Adipose tissue (tissue), 3 donors: ENCODE data around the gene RNF227. TPM values are rescaled to one million over a fixed set of nuclear protein-coding genes. Genes with fewer than 3 reads are reported as not detected.
"Not testable (repeated sequence)": the region's sequence is repeated elsewhere in the genome, so short reads cannot be mapped to it uniquely, and the experiment has no call there.

Source experiments
- H3K27ac ChIP-seq: one replicate; pipeline ENCODE4 v1.5.1; 2013; ENCODE audit warnings: low read depth, low read length
- WGBS, 3 donors: extraction: QIAGEN DNeasy Blood & Tissue Kit; methylation state at CpG; one replicate each; pipeline ENCODE4 v1.1.7; 2013; 5-methylcytosine and 5-hydroxymethylcytosine counted together
- polyA plus RNA-seq, 3 donors: library from polyadenylated mRNA; stranded (reverse); fragments of 200-250 nt; gene quantifications; one replicate each; pipeline ENCODE4 v1.2.3, GENCODE V29; 2013
- donor health status: healthy with polysubstance abuse.
- donor health status: Bipolar disorder and iron deficiency.
- donor health status: healthy.

The RNF227 gene
- polyA plus RNA-seq, 3 donors: 1.9 to 2.2 (median 2.0) TPM

GRCh38 chr17:7880076-7880868 is 35.8 kb downstream of the RNF227 start:
- H3K27ac ChIP-seq: no peak overlapping the region
- 49 to 85% (median 78%) methylated on average over 3 of the region's 3 CpGs for WGBS, 3 donors

GRCh38 chr17:7878234-7878633 is 37.9 kb downstream of the RNF227 start:
- no peak overlapping the region for H3K27ac ChIP-seq
- WGBS, 3 donors: 79 to 94% (median 92%) methylated on average over 7 of the region's 7 CpGs

GRCh38 chr17:7875804-7876370 is 40.2 kb downstream of the RNF227 start:
- no peak overlapping the region for H3K27ac ChIP-seq
- WGBS, 3 donors: 74 to 85% (median 78%) methylated on average over 2 of the region's 2 CpGs

- WGBS, 3 donors: 76 to 79% (median 77%) methylated on average over 4 of the region's 4 CpGs
- H3K27ac ChIP-seq: no peak overlapping the region
Measured at GRCh38 chr17:7873051-7873450, 43.0 kb downstream of the RNF227 start.

- WGBS, 3 donors: 45 to 65% (median 61%) methylated on average over 5 of the region's 5 CpGs
- no peak overlapping the region for H3K27ac ChIP-seq
Measured at GRCh38 chr17:7867881-7868329, 48.2 kb downstream of the RNF227 start.

- H3K27ac ChIP-seq: no peak overlapping the region
- WGBS, 3 donors: 89 to 95% (median 92%) methylated on average over 5 of the region's 5 CpGs
Measured at GRCh38 chr17:7864995-7865650, 51.0 kb downstream of the RNF227 start.

GRCh38 chr17:7864384-7864783 is 51.7 kb downstream of the RNF227 start:
- H3K27ac ChIP-seq: not testable (repeated sequence)
- WGBS, 3 donors: 78 to 90% (median 81%) methylated on average over 5 of the region's 5 CpGs

Other genes with a start within 250 kb of the RNF227 start
- 10 to 100 TPM; 13.5 to 17.8 (median 16.6) TPM for gene TP53, start 228.8 kb downstream of the RNF227 start, polyA plus RNA-seq
- gene WRAP53, start 227.8 kb downstream of the RNF227 start, polyA plus RNA-seq: 1 to 10 TPM; 2.8 to 5.6 (median 5.0) TPM
- gene EFNB3, start 211.1 kb downstream of the RNF227 start, polyA plus RNA-seq: 1 to 10 TPM in 1 of 3 donors, under 1 TPM in 2; 0.54 to 1.1 (median 0.89) TPM
- under 1 TPM; 0.03 to 0.79 (median 0.19) TPM for gene DNAH2, start 198.5 kb downstream of the RNF227 start, polyA plus RNA-seq
- gene KDM6B, start 82.1 kb downstream of the RNF227 start, polyA plus RNA-seq: 10 to 100 TPM in 2 of 3 donors, 1 to 10 TPM in 1; 4.6 to 44.6 (median 21.6) TPM
- gene TMEM88, start 61.2 kb downstream of the RNF227 start, polyA plus RNA-seq: 10 to 100 TPM; 10.4 to 85.7 (median 77.4) TPM
- 100 to 1,000 TPM in 2 of 3 donors, 10 to 100 TPM in 1; 69.0 to 191 (median 132) TPM for gene NAA38, start 58.7 kb downstream of the RNF227 start, polyA plus RNA-seq
- gene CYB5D1, start 58.3 kb downstream of the RNF227 start, polyA plus RNA-seq: 10 to 100 TPM in 2 of 3 donors, 1 to 10 TPM in 1; 8.9 to 15.4 (median 11.2) TPM
- gene CHD3, start 27.5 kb downstream of the RNF227 start, polyA plus RNA-seq: 100 to 1,000 TPM in 1 of 3 donors, 10 to 100 TPM in 2; 38.4 to 169 (median 39.4) TPM
- 1 to 10 TPM in 2 of 3 donors, under 1 TPM in 1; 0.77 to 1.9 (median 1.7) TPM for gene KCNAB3, start 13.6 kb upstream of the RNF227 start, polyA plus RNA-seq
- 100 to 1,000 TPM in 1 of 3 donors, 10 to 100 TPM in 2; 51.1 to 132 (median 89.0) TPM for gene TRAPPC1, start 15.7 kb upstream of the RNF227 start, polyA plus RNA-seq
- 10 to 100 TPM; 10.8 to 28.0 (median 15.7) TPM for gene CNTROB, start 15.9 kb upstream of the RNF227 start, polyA plus RNA-seq
- under 1 TPM; 0.04 to 0.15 (median 0.11) TPM for gene GUCY2D, start 86.3 kb upstream of the RNF227 start, polyA plus RNA-seq
- 1 to 10 TPM in 2 of 3 donors, under 1 TPM in 1; 0.71 to 1.2 (median 1.0) TPM for gene ALOX15B, start 122.8 kb upstream of the RNF227 start, polyA plus RNA-seq
- under 1 TPM in 1 of 3 donors, not detected in 2; 0.79 TPM for gene ALOX12B, start 171.4 kb upstream of the RNF227 start, polyA plus RNA-seq
- under 1 TPM in 2 of 3 donors, not detected in 1; 0.01 to 0.18 TPM for gene ALOXE3, start 202.2 kb upstream of the RNF227 start, polyA plus RNA-seq
- gene HES7, start 207.8 kb upstream of the RNF227 start, polyA plus RNA-seq: under 1 TPM in 2 of 3 donors, not detected in 1; 0.03 to 0.16 TPM
- gene PER1, start 236.1 kb upstream of the RNF227 start, polyA plus RNA-seq: 100 to 1,000 TPM in 2 of 3 donors, 10 to 100 TPM in 1; 89.7 to 239 (median 142) TPM
- 10 to 100 TPM; 36.0 to 52.6 (median 49.6) TPM for gene VAMP2, start 246.7 kb upstream of the RNF227 start, polyA plus RNA-seq